HG02610 (cell line): Measurements from ENCODE around the gene CBX1.

Experiments
- ATAC-seq: cut with Tn5 transposase; IDR thresholded peaks from one replicate; pipeline ENCODE4 v1.9.1; 2021; ENCODE audit warnings: mild to moderate bottlenecking, moderate library complexity; ENCODE audit not compliant: unreplicated experiment

Gene CBX1

GRCh38 chr17:48027322-48027981 is 73.8 kb downstream of the CBX1 start:
- ATAC-seq: no peak

- ATAC-seq: peak; percentile 30
Measured at GRCh38 chr17:48026502-48027321, 74.6 kb downstream of the CBX1 start.

GRCh38 chr17:48025904-48026501 is 75.3 kb downstream of the CBX1 start:
- no peak for ATAC-seq

- ATAC-seq: peak; percentile 83
Measured at GRCh38 chr17:48025040-48025903, 76.0 kb downstream of the CBX1 start.

- no peak for ATAC-seq
Measured at GRCh38 chr17:48024149-48025039, 76.9 kb downstream of the CBX1 start.

GRCh38 chr17:48023400-48024148 is 77.7 kb downstream of the CBX1 start:
- ATAC-seq: no peak

- no peak for ATAC-seq
Measured at GRCh38 chr17:48022901-48023300, 78.4 kb downstream of the CBX1 start.

GRCh38 chr17:48021934-48022333 is 79.3 kb downstream of the CBX1 start:
- ATAC-seq: no peak
